Testis (tissue), 2 donors: ENCODE data around the gene TMEM242.

Experiments
- CTCF ChIP-seq, 3 experiments: fragments of 450-650 bp in 2 of 3; fragments of 200-600 bp in 1 of 3; sonication (generic) in 1 of 3; IDR thresholded peaks; one replicate each; pipeline ENCODE4 v1.5.1; 2016 to 2019; ENCODE audit warnings: antibody characterized with exemption in 3 of 3, mild to moderate bottlenecking in 2 of 3, moderate library complexity in 1 of 3
- POLR2A ChIP-seq: fragments of 450-650 bp; IDR thresholded peaks from one replicate; pipeline ENCODE4 v1.6.1; 2017; ENCODE audit warnings: antibody characterized with exemption, mild to moderate bottlenecking, moderate library complexity

- TF ChIP-seq CTCF (IDR thresholded peaks at IDR 0.05) (no peak), POLR2A (no peak)
Measured at GRCh38 chr6:157372501-157373280, 49.4 kb upstream of the TMEM242 start.
